Measurements from ENCODE around the gene NR6A1.

The NR6A1 gene

GRCh38 chr9:124559871-124560270 is 211.2 kb downstream of the NR6A1 start:
- H3K27ac ChIP-seq = no peak overlapping the region
- no peaks in the 10 kb centered on the region for H3K27me3 ChIP-seq
- no peak overlapping the region for H3K4me3 ChIP-seq
- no peaks in the 10 kb centered on the region for H4K20me1 ChIP-seq
- H3K9ac ChIP-seq = no peak overlapping the region
- H3K4me1 ChIP-seq = peaks cover 6 to 16% (median 12%) of the 10 kb centered on the region in 10 experiments; a peak in 19 of 20 replicates
- TF ChIP-seq Cebpa-rat (IDR thresholded peaks at IDR 0.05) = no peak
- H3K9me3 ChIP-seq (replicated peaks in 1 of 11) = no peaks in the 10 kb centered on the region
- H3K4me2 ChIP-seq = no peak overlapping the region
- no peaks in the 10 kb centered on the region for H3K36me3 ChIP-seq

GRCh38 chr9:124558777-124559470 is 212.2 kb downstream of the NR6A1 start:
- H3K4me2 ChIP-seq = peak overlapping the region in 7 of 11 experiments; percentile 2 to 54 (median 24); a peak in 12 of 22 replicates
- H3K4me3 ChIP-seq = no peak overlapping the region
- H3K4me1 ChIP-seq = peaks cover 9 to 18% (median 14%) of the 10 kb centered on the region in 10 experiments; a peak in 19 of 20 replicates
- H3K36me3 ChIP-seq = 0 out of 22 replicates have a peak, but pooled peaks cover 0 to 3% (median 0%) of the 10 kb centered on the region in 11 experiments
- no peak overlapping the region for H3K27ac ChIP-seq
- no peaks in the 10 kb centered on the region for H3K27me3 ChIP-seq
- H3K9me3 ChIP-seq (replicated peaks in 1 of 11) = no peaks in the 10 kb centered on the region
- H3K9ac ChIP-seq = no peak overlapping the region
- H4K20me1 ChIP-seq = no peaks in the 10 kb centered on the region
- TF ChIP-seq Cebpa-rat (IDR thresholded peaks at IDR 0.05) = no peak

GRCh38 chr9:124557895-124558294 is 213.2 kb downstream of the NR6A1 start:
- H3K36me3 ChIP-seq = 0 out of 22 replicates have a peak, but pooled peaks cover 0 to 3% (median 0%) of the 10 kb centered on the region in 11 experiments
- H3K9me3 ChIP-seq (replicated peaks in 1 of 11) = no peaks in the 10 kb centered on the region
- no peak overlapping the region for H3K4me3 ChIP-seq
- H3K4me2 ChIP-seq = no peak overlapping the region
- no peak for TF ChIP-seq Cebpa-rat (IDR thresholded peaks at IDR 0.05)
- no peaks in the 10 kb centered on the region for H3K27me3 ChIP-seq
- H3K9ac ChIP-seq = no peak overlapping the region
- no peaks in the 10 kb centered on the region for H4K20me1 ChIP-seq
- peaks cover 11 to 18% (median 14%) of the 10 kb centered on the region in 10 experiments; a peak in 19 of 20 replicates for H3K4me1 ChIP-seq
- no peak overlapping the region for H3K27ac ChIP-seq

- H3K27ac ChIP-seq = no peak overlapping the region
Measured at GRCh38 chr9:124555043-124555442, 216.1 kb downstream of the NR6A1 start.

DNA sequence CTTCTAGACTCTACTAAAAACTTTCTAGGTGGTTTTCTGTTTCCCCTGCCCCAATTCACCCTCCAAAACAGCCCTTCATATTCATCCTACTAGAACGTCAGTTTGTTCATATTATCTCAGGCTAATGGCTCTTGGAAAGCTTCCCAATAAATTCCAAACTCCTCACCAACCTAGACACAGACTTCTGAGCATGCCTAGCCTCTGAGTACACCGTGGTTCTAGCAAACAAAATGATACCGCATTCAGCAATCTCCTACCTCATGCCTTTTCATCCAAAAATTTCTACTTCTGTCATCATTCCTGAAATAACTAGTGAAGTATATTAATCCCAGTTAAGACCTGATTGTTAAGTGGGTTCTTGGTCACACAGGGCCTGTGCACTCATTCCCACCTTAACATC is 217.4 kb downstream of the NR6A1 start:
- Histone ChIP-seq H3K4me3 (no peak overlapping the region), H3K4me2 (no peak overlapping the region), H4K20me1 (no peaks in the 10 kb centered on the region), H3K27ac (no peak overlapping the region), H3K4me1 (peaks cover 15 to 35% (median 27%) of the 10 kb centered on the region in 10 experiments; a peak in 19 of 20 replicates), H3K27me3 (no peaks in the 10 kb centered on the region), H3K36me3 (0 out of 22 replicates have a peak, but pooled peaks cover 0 to 3% (median 0%) of the 10 kb centered on the region in 11 experiments), H3K9ac (no peak overlapping the region), H3K9me3 (replicated peaks in 1 of 11) (no peaks in the 10 kb centered on the region)
- no peak for TF ChIP-seq Cebpa-rat (IDR thresholded peaks at IDR 0.05)

More at GRCh38 chr9:124555043-124555442, 216.1 kb downstream of the NR6A1 start:
- Histone ChIP-seq H3K4me3 (no peak overlapping the region), H3K9me3 (replicated peaks in 1 of 11) (no peaks in the 10 kb centered on the region), H3K4me1 (peaks cover 13 to 27% (median 22%) of the 10 kb centered on the region in 10 experiments; a peak in 19 of 20 replicates), H4K20me1 (no peaks in the 10 kb centered on the region), H3K4me2 (peak overlapping the region in 9 of 11 experiments; percentile 15 to 59 (median 43); a peak in 17 of 22 replicates), H3K36me3 (0 out of 22 replicates have a peak, but pooled peaks cover 0 to 3% (median 0%) of the 10 kb centered on the region in 11 experiments), H3K9ac (no peak overlapping the region), H3K27me3 (no peaks in the 10 kb centered on the region)
- TF ChIP-seq Cebpa-rat (IDR thresholded peaks at IDR 0.05) = no peak

DNA sequence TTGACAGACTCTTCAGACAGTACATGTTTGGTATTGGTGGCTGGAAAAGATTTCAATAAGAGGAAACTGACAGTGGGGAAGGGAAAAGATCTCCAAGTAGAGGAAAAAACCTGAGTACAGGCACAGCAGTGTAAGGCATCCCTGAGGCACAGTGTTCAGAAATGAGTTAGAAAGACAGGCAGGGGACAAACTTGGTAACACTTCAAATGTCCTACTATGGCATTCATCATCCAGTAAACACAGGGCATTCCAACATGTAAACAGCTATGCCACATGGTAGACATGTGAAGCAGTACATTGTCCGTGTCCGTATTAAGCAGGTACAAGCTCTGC is 218.9 kb downstream of the NR6A1 start:
- TF ChIP-seq Cebpa-rat (IDR thresholded peaks at IDR 0.05) = no peak
- Histone ChIP-seq H3K27ac (peak overlapping the region in 2 of 11 experiments; percentile 34 to 35; a peak in 6 of 22 replicates), H3K4me2 (peak overlapping the region in 5 of 11 experiments; percentile 1 to 65 (median 40); a peak in 8 of 22 replicates), H3K4me3 (no peak overlapping the region), H3K9me3 (replicated peaks in 1 of 11) (no peaks in the 10 kb centered on the region), H3K27me3 (no peaks in the 10 kb centered on the region), H4K20me1 (no peaks in the 10 kb centered on the region), H3K36me3 (0 out of 22 replicates have a peak, but pooled peaks cover 0 to 3% (median 0%) of the 10 kb centered on the region in 11 experiments), H3K9ac (peak overlapping the region in 1 of 11 experiments; percentile 10; a peak in 1 of 22 replicates), H3K4me1 (peaks cover 12 to 41% (median 27%) of the 10 kb centered on the region in 10 experiments; a peak in 19 of 20 replicates)

GRCh38 chr9:124551472-124552272 is 219.4 kb downstream of the NR6A1 start:
- peak overlapping the region in 2 of 11 experiments; percentile 10; a peak in 2 of 22 replicates for H3K9ac ChIP-seq
- peak overlapping the region in 2 of 11 experiments; percentile 34 to 35; a peak in 6 of 22 replicates for H3K27ac ChIP-seq
- H3K4me3 ChIP-seq = no peak overlapping the region
- H3K27me3 ChIP-seq = no peaks in the 10 kb centered on the region
- TF ChIP-seq Cebpa-rat (IDR thresholded peaks at IDR 0.05) = no peak
- peak overlapping the region in 5 of 11 experiments; percentile 1 to 65 (median 40); a peak in 7 of 22 replicates for H3K4me2 ChIP-seq
- H3K9me3 ChIP-seq (replicated peaks in 1 of 11) = no peaks in the 10 kb centered on the region
- no peaks in the 10 kb centered on the region for H4K20me1 ChIP-seq
- peaks cover 12 to 41% (median 27%) of the 10 kb centered on the region in 10 experiments; a peak in 19 of 20 replicates for H3K4me1 ChIP-seq
- H3K36me3 ChIP-seq = 0 out of 22 replicates have a peak, but pooled peaks cover 0 to 3% (median 0%) of the 10 kb centered on the region in 11 experiments

GRCh38 chr9:124550072-124550471 is 221.0 kb downstream of the NR6A1 start:
- H3K9me3 ChIP-seq (replicated peaks in 1 of 11) = no peaks in the 10 kb centered on the region
- H4K20me1 ChIP-seq = no peaks in the 10 kb centered on the region
- no peak overlapping the region for H3K4me3 ChIP-seq
- no peak overlapping the region for H3K4me2 ChIP-seq
- no peak overlapping the region for H3K27ac ChIP-seq
- H3K27me3 ChIP-seq = no peaks in the 10 kb centered on the region
- H3K36me3 ChIP-seq = 0 out of 22 replicates have a peak, but pooled peaks cover 0 to 3% (median 0%) of the 10 kb centered on the region in 11 experiments
- peaks cover 10 to 36% (median 22%) of the 10 kb centered on the region in 10 experiments; a peak in 19 of 20 replicates for H3K4me1 ChIP-seq
- H3K9ac ChIP-seq = no peak overlapping the region
- no peak for TF ChIP-seq Cebpa-rat (IDR thresholded peaks at IDR 0.05)
